ENCODE results near the gene ESD. TPM values are rescaled to one million over a fixed set of nuclear protein-coding genes. Genes with fewer than 3 reads are reported as not detected.

ESD gene
- total RNA-seq, 1 donor from 2014 or later, result 191 TPM

DNA sequence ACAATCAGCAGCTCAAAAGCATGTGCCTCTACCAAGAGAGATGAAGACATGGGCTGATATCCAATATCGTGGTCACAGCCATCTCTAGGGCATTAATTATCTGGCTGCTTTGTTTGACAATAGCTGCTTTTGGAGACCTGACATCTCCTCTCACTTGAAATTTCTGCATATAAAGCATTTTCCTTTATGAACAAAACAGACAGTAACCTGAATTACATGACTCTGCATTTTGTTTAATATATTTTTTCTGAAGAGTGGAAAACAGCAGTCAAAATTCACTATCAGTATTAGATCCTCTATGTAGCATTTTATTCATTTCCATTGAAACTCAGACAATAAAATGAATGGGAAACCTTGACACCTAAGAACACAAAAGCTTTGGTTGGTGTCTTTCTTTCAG, 42.4 kb upstream of the ESD start:
- Mint-ChIP-seq H3K36me3 (no peaks in the 10 kb centered on the region), H3K9me3 (peaks cover 5% of the 10 kb centered on the region), H3K27me3 (ENCODE audit: insufficient read depth, low read depth) (no peaks in the 10 kb centered on the region), H3K4me3 (no peak overlapping the region), H3K4me1 (no peaks in the 10 kb centered on the region), H3K27ac (no peak overlapping the region)
- no peaks in the 10 kb centered on the region for H3K9me3 ChIP-seq (ENCODE audit: low read depth)
- no peaks in the 10 kb centered on the region for H4K20me1 ChIP-seq (ENCODE audit: low read depth)
- H3K27ac ChIP-seq, result no peak overlapping the region
- TF ChIP-seq EZH2phosphoT487 (IDR thresholded peaks at IDR 0.05), result no peak
- TF ChIP-seq EZH2 (IDR thresholded peaks at IDR 0.05), result no peak
- TF ChIP-seq, protein P1, sequence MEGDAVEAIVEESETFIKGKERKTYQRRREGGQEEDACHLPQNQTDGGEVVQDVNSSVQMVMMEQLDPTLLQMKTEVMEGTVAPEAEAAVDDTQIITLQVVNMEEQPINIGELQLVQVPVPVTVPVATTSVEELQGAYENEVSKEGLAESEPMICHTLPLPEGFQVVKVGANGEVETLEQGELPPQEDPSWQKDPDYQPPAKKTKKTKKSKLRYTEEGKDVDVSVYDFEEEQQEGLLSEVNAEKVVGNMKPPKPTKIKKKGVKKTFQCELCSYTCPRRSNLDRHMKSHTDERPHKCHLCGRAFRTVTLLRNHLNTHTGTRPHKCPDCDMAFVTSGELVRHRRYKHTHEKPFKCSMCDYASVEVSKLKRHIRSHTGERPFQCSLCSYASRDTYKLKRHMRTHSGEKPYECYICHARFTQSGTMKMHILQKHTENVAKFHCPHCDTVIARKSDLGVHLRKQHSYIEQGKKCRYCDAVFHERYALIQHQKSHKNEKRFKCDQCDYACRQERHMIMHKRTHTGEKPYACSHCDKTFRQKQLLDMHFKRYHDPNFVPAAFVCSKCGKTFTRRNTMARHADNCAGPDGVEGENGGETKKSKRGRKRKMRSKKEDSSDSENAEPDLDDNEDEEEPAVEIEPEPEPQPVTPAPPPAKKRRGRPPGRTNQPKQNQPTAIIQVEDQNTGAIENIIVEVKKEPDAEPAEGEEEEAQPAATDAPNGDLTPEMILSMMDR (IDR thresholded peaks at IDR 0.05), result no peak
- no peak overlapping the region for H3K4me3 ChIP-seq
- H3K36me3 ChIP-seq, result no peaks in the 10 kb centered on the region
- H3K4me1 ChIP-seq, result peaks cover 4% of the 10 kb centered on the region
- DNase-seq (ENCODE audit: low spot score), result no peak
- no peak overlapping the region for H2AFZ ChIP-seq (replicated peaks)
- no peak overlapping the region for H3K9ac ChIP-seq
- H3K27me3 ChIP-seq, result no peaks in the 10 kb centered on the region
- H3K79me2 ChIP-seq (ENCODE audit: low read depth), result no peaks in the 10 kb centered on the region
- no peak overlapping the region for H3K4me2 ChIP-seq
- H3F3A ChIP-seq (ENCODE audit: low read depth), result no peaks in the 10 kb centered on the region

DNA sequence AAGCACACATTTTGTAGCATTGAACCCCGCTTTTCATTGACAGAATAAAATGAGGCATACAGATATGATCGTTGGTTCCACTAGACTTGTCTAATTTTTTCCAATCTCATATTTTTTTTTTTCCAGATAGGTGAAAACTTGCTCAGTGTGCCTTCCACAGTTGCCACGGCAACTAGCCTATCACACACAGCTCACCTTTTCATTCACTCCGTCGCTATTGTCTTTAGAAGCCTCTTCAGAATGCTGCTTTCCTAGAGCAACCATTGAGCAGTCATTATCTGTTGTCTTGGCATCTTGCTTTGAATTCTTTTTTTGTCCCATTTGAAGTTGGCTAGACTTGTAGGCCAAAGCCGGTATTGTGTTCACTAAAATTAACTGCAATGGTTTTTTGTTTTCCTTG, 37.7 kb upstream of the ESD start:
- H3K27me3 ChIP-seq, result no peaks in the 10 kb centered on the region
- no peak overlapping the region for H3K9ac ChIP-seq
- H4K20me1 ChIP-seq (ENCODE audit: low read depth), result no peaks in the 10 kb centered on the region
- Mint-ChIP-seq H3K4me1 (no peaks in the 10 kb centered on the region), H3K27me3 (ENCODE audit: insufficient read depth, low read depth) (no peaks in the 10 kb centered on the region), H3K36me3 (no peaks in the 10 kb centered on the region), H3K9me3 (peaks cover 5% of the 10 kb centered on the region), H3K4me3 (no peak overlapping the region), H3K27ac (no peak overlapping the region)
- H3K4me1 ChIP-seq, result peaks cover 4% of the 10 kb centered on the region
- H3K79me2 ChIP-seq (ENCODE audit: low read depth), result no peaks in the 10 kb centered on the region
- TF ChIP-seq EZH2phosphoT487 (IDR thresholded peaks at IDR 0.05), result no peak
- TF ChIP-seq EZH2 (IDR thresholded peaks at IDR 0.05), result no peak
- TF ChIP-seq, protein P1 (IDR thresholded peaks at IDR 0.05), result no peak
- peak; percentile 23 for DNase-seq (ENCODE audit: low spot score)
- no peaks in the 10 kb centered on the region for H3K36me3 ChIP-seq
- no peaks in the 10 kb centered on the region for H3K9me3 ChIP-seq (ENCODE audit: low read depth)
- H3K4me3 ChIP-seq, result no peak overlapping the region
- no peak overlapping the region for H2AFZ ChIP-seq (replicated peaks)
- H3K4me2 ChIP-seq, result no peak overlapping the region
- no peaks in the 10 kb centered on the region for H3F3A ChIP-seq (ENCODE audit: low read depth)
- no peak overlapping the region for H3K27ac ChIP-seq

DNA sequence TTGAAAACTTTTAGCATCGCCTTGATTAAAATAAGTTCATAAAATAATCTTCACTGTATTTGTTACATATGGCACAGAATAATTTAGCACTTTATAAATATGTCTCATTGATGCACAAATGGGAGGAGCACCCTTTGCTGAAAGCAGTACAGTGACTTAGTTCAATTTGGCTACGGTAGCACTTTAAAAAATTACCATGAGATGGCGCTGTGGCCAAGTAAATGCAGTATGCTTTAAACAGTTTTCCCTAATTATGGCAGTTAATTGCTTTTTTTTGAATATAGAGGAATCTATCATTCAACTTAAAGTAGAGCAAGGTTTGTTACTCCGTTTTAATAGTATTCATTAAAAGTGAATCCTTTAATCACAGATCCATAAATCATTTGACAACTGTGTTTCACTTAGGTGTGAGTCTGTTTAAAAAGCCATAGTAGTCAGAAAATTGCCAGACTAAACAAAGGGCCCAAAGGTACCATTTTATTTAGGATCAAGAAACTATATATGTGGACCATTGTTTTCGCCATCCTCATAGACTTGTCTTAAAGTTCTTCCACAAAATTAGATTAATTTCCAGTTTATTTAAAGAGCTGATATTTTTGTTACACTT, 34.7 kb upstream of the ESD start:
- no peaks in the 10 kb centered on the region for H3K27me3 ChIP-seq
- no peak overlapping the region for H2AFZ ChIP-seq (replicated peaks)
- TF ChIP-seq, protein P1 (IDR thresholded peaks at IDR 0.05), result peak; percentile 97
- no peak for TF ChIP-seq EZH2phosphoT487 (IDR thresholded peaks at IDR 0.05)
- DNase-seq (ENCODE audit: low spot score), result peak; percentile 61
- no peak overlapping the region for H3K27ac ChIP-seq
- Mint-ChIP-seq H3K4me3 (no peak overlapping the region), H3K27ac (no peak overlapping the region), H3K27me3 (ENCODE audit: insufficient read depth, low read depth) (no peaks in the 10 kb centered on the region), H3K9me3 (peaks cover 5% of the 10 kb centered on the region), H3K36me3 (no peaks in the 10 kb centered on the region), H3K4me1 (no peaks in the 10 kb centered on the region)
- H3F3A ChIP-seq (ENCODE audit: low read depth), result no peaks in the 10 kb centered on the region
- no peak overlapping the region for H3K4me2 ChIP-seq
- peaks cover 4% of the 10 kb centered on the region for H3K4me1 ChIP-seq
- no peak overlapping the region for H3K4me3 ChIP-seq
- H3K9me3 ChIP-seq (ENCODE audit: low read depth), result no peaks in the 10 kb centered on the region
- H3K9ac ChIP-seq, result no peak overlapping the region
- H3K79me2 ChIP-seq (ENCODE audit: low read depth), result no peaks in the 10 kb centered on the region
- no peaks in the 10 kb centered on the region for H3K36me3 ChIP-seq
- no peaks in the 10 kb centered on the region for H4K20me1 ChIP-seq (ENCODE audit: low read depth)

All from neural progenitor cell (in vitro differentiated cells).